Activated CD4-positive, alpha-beta T cell treated with anti-CD3 and anti-CD28 coated beads for 36 hours (primary cell): ENCODE measurements around the gene SLC4A9. TPM values are rescaled to one million over a fixed set of nuclear protein-coding genes. Genes with fewer than 3 reads are reported as not detected.

Experiments used
- ATAC-seq: fragments of 200-7000 bp; cut with Tn5 transposase; one replicate; pipeline ENCODE4 v1.10.0; 2021; ENCODE audit warnings: mild to moderate bottlenecking, moderate library complexity
- CTCF ChIA-PET: fragments of 350-600 bp; sonication (Branson Sonifier 250); formaldehyde crosslinking; loops from one replicate; lab custom pipeline; 2021; ENCODE audit warnings: antibody characterized with exemption; lab: Charles Lee
- POLR2A ChIA-PET: fragments of 350-600 bp; sonication (Branson Sonifier 250); formaldehyde crosslinking; loops from one replicate; lab custom pipeline; 2021; ENCODE audit warnings: antibody characterized with exemption, inconsistent platforms; lab: Charles Lee
- DNase-seq: peaks from one replicate; pipeline ENCODE4 v3.0.0-alpha.2; 2020
- H3K27ac Mint-ChIP-seq: one replicate; pipeline ENCODE4 v1.8.0; 2021; ENCODE audit warnings: mixed read lengths
- H3K27me3 Mint-ChIP-seq: one replicate; pipeline ENCODE4 v1.8.0; 2021; ENCODE audit warnings: mixed read lengths
- H3K36me3 Mint-ChIP-seq: one replicate; pipeline ENCODE4 v1.8.0; 2021; ENCODE audit warnings: low read depth, mixed read lengths
- H3K4me1 Mint-ChIP-seq: one replicate; pipeline ENCODE4 v1.8.0; 2021; ENCODE audit warnings: mixed read lengths
- H3K4me3 Mint-ChIP-seq: one replicate; pipeline ENCODE4 v1.8.0; 2021; ENCODE audit warnings: mild to moderate bottlenecking, moderate library complexity, mixed read lengths
- H3K9me3 Mint-ChIP-seq: one replicate; pipeline ENCODE4 v1.8.0; 2021; ENCODE audit warnings: low read depth, mixed read lengths
- intact Hi-C, 2 experiments: fragments of 100-400 bp; cut with DNase I in 1 of 2; cut with micrococcal nuclease in 1 of 2; formaldehyde crosslinking; loops; one replicate each; pipeline versions ENCODE4 v1.14.2 to v1.15.1; 2022 to 2024; cut with DNase I, micrococcal nuclease
- total RNA-seq, 2 experiments: library from RNA; stranded (reverse); gene quantifications; one replicate each; pipeline ENCODE4 v1.2.3, GENCODE V29; 2021

Gene SLC4A9, protein sequence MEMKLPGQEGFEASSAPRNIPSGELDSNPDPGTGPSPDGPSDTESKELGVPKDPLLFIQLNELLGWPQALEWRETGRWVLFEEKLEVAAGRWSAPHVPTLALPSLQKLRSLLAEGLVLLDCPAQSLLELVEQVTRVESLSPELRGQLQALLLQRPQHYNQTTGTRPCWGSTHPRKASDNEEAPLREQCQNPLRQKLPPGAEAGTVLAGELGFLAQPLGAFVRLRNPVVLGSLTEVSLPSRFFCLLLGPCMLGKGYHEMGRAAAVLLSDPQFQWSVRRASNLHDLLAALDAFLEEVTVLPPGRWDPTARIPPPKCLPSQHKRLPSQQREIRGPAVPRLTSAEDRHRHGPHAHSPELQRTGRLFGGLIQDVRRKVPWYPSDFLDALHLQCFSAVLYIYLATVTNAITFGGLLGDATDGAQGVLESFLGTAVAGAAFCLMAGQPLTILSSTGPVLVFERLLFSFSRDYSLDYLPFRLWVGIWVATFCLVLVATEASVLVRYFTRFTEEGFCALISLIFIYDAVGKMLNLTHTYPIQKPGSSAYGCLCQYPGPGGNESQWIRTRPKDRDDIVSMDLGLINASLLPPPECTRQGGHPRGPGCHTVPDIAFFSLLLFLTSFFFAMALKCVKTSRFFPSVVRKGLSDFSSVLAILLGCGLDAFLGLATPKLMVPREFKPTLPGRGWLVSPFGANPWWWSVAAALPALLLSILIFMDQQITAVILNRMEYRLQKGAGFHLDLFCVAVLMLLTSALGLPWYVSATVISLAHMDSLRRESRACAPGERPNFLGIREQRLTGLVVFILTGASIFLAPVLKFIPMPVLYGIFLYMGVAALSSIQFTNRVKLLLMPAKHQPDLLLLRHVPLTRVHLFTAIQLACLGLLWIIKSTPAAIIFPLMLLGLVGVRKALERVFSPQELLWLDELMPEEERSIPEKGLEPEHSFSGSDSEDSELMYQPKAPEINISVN
- under 1 TPM; 0.21 to 0.73 TPM for total RNA-seq

DNA sequence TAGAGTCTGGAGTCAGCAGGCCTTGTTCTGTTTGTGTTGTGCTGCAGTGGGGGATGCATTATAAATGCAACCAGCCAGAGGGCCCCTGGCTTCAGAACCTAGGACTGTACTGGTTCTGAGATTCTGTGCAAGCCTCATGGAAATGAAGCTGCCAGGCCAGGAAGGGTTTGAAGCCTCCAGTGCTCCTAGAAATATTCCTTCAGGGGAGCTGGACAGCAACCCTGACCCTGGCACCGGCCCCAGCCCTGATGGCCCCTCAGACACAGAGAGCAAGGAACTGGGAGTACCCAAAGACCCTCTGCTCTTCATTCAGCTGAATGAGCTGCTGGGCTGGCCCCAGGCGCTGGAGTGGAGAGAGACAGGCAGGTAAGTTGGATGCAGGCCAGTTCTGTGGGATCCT is at the start of gene SLC4A9:
Gene SLC4A9, plus strand, starts transcription at position 94 of the 400 bp plus-strand sequence. Its CDS starts 43 bp downstream, at position 137.
- Mint-ChIP-seq H3K4me3 (no peak within 1 kb of the TSS), H3K27ac (no peak within 1 kb of the TSS), H3K36me3 (no peaks in the 10 kb centered on the region), H3K4me1 (peaks cover 17% of the 10 kb centered on the region), H3K27me3 (peaks cover 8% of the 10 kb centered on the region), H3K9me3 (no peaks in the 10 kb centered on the region)
- ChIA-PET CTCF (interaction anchor here (0.8 to 3.1 kb wide), 7 partner anchors 8 to 360 kb away, joined by 3 to 24 read pairs (median 5); no protein-coding TSS in a partner anchor), POLR2A (no interaction called here)
- ATAC-seq (no peak), DNase-seq (no peak)
- intact Hi-C loops, result no loop called here

DNA sequence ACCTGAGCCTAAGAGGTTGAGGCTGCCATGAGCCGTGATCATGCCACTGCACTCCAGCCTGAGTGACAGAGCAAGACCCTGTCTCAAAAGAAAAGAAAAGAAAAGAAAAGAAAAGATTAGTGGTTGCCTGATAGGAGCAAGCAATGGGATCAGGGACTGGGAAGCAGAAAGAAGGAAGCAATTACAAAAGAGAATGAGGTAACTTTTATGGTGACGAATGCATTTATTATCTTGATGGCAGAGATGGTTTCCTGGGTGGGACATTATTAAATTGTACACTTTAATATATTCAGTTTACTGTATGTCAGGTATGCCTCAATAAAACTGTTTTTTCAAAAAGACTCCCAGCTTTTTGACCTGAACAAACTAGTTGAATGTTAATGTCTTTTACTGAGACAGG is 49.6 kb upstream of the SLC4A9 start:
- Mint-ChIP-seq H3K27ac (no peak overlapping the region), H3K36me3 (no peaks in the 10 kb centered on the region), H3K9me3 (no peaks in the 10 kb centered on the region), H3K4me1 (peaks cover 4% of the 10 kb centered on the region), H3K4me3 (no peak overlapping the region), H3K27me3 (peaks cover 8% of the 10 kb centered on the region)
- POLR2A ChIA-PET, result no interaction called here
- CTCF ChIA-PET, result interaction anchor here (1.9 kb wide), 1 partner anchor 66 kb away, joined by 8 read pairs; no protein-coding TSS in a partner anchor
- ATAC-seq, result no peak
- intact Hi-C loops, result no loop called here
- no peak for DNase-seq

DNA sequence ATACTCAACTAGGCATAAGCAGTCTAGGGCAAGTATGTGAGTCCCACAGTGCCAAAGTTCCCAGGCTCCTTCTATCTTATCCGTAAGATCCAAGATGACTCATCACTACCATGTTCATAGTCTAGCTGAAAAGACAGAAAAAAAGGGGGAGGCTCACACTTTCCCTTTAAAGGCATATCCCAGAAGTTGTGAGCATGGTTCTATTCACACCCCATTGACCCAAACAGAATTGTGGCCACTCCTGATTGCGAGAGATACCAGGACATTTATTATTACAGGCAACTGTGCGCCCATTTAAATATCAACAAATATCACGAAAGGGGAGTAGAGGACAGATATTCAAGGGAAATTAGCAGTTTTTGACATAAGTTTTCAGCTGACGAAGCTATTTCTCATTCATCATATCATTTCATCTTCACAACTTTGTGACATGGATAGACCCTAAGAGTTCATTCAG is 49.0 kb upstream of the SLC4A9 start:
- H3K27ac Mint-ChIP-seq, result peak overlapping the region; percentile 17
- no peak overlapping the region for H3K4me3 Mint-ChIP-seq
- no peaks in the 10 kb centered on the region for H3K9me3 Mint-ChIP-seq
- no peak for DNase-seq
- H3K4me1 Mint-ChIP-seq, result peaks cover 4% of the 10 kb centered on the region
- no peaks in the 10 kb centered on the region for H3K36me3 Mint-ChIP-seq
- intact Hi-C loops, result no loop called here
- H3K27me3 Mint-ChIP-seq, result peaks cover 8% of the 10 kb centered on the region
- ChIA-PET POLR2A (no interaction called here), CTCF (interaction anchor here (0.6 to 2.0 kb wide), 4 partner anchors 19 to 71 kb away, joined by 3 to 8 read pairs (median 4); no protein-coding TSS in a partner anchor)
- ATAC-seq, result no peak

DNA sequence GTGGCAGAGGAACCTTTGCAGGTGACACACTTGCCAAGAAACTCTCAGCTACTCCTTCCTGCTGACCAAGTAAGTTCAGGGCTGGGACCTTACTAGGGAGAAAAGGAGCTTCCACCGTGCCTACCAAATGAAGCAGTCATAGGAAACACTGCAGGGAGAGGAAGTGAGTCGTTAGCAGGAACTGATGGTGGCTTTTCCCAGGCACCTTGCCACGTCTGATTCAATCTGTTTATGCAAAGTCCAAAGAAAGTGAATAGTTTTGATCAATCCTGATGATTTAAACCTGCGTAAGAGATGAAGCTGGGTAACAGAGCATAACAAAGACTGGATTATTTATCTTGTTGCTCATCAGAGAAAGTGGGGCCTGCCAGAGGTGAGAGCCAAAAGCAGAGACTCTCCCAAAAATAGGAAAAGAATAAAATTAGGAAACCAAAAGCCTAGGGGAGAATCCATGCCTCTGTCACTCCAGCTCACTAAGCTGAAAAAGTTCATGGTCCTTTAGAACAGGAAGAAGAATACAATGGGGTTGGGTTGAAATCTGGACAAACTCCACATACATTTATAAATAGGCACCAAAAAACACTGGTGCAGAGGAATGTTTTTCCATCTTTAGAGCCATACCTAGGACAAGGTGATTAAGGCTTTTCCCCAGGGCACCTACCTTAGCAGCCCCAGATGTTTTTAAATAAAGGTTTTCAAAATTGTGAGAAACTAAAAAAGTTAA is 47.8 kb upstream of the SLC4A9 start:
- ATAC-seq (peak; percentile 36), DNase-seq (no peak)
- Mint-ChIP-seq H3K27me3 (peaks cover 5% of the 10 kb centered on the region), H3K4me1 (peaks cover 4% of the 10 kb centered on the region), H3K27ac (no peak overlapping the region), H3K4me3 (no peak overlapping the region), H3K36me3 (no peaks in the 10 kb centered on the region), H3K9me3 (no peaks in the 10 kb centered on the region)
- ChIA-PET CTCF (interaction anchor here (0.9 to 2.0 kb wide), 4 partner anchors 9 to 73 kb away, joined by 3 to 8 read pairs (median 4); partner anchors contain the start of gene PFDN1), POLR2A (no interaction called here)
- intact Hi-C loops, result no loop called here

DNA sequence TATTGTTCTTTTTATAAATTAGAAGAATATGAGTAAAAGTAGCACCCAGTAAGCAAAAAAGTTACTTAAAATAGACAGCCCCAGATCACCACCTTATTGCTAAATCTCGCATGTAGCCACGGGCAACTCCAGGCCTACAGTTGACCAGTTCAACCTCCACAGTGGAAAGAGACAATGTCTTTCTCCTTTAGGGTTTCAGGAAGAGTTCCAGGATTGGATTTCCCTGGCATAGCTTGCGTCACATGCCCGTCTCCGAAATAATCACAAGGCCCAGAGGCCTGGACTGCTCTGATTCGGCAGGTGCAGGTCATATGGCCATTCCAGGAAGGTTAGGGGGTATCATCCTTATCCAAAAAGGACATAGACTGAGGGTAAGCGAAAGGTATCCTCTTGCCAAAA is 47.2 kb upstream of the SLC4A9 start:
- DNase-seq (no peak), ATAC-seq (no peak)
- intact Hi-C loops, result no loop called here
- Mint-ChIP-seq H3K9me3 (no peaks in the 10 kb centered on the region), H3K27me3 (peaks cover 5% of the 10 kb centered on the region), H3K36me3 (no peaks in the 10 kb centered on the region), H3K4me3 (no peak overlapping the region), H3K27ac (no peak overlapping the region), H3K4me1 (peaks cover 4% of the 10 kb centered on the region)
- ChIA-PET CTCF (interaction anchor here (2.0 kb wide), 1 partner anchor 73 kb away, joined by 5 read pairs; no protein-coding TSS in a partner anchor), POLR2A (no interaction called here)

DNA sequence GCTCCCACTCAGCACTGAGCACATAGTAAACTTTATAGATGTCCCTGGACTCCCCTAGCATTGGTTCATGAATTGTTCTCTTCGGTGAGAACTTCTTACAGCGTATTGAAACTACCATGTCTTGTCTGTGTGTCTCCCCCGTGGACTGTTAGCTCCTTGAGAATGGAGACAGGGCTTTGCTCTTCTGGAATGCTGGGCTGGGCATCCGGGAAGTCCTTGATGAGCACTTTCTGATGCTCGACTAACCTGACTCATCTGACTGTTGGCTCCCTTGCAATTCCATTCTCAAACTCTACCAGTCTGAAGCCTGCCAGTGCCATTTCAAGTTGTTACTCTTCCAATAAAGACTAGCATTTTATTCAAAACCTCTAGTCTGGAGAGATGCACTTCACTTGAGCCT is 42.1 kb upstream of the SLC4A9 start:
- DNase-seq, result no peak
- H3K9me3 Mint-ChIP-seq, result no peaks in the 10 kb centered on the region
- CTCF ChIA-PET, result interaction anchor here (1.0 to 1.1 kb wide), 3 partner anchors 31 to 48 kb away, joined by 3 read pairs; no protein-coding TSS in a partner anchor
- no peaks in the 10 kb centered on the region for H3K36me3 Mint-ChIP-seq
- H3K27ac Mint-ChIP-seq, result no peak overlapping the region
- ATAC-seq, result no peak
- no peak overlapping the region for H3K4me3 Mint-ChIP-seq
- no peaks in the 10 kb centered on the region for H3K27me3 Mint-ChIP-seq
- POLR2A ChIA-PET, result no interaction called here
- no peaks in the 10 kb centered on the region for H3K4me1 Mint-ChIP-seq
- intact Hi-C loops, result no loop called here

DNA sequence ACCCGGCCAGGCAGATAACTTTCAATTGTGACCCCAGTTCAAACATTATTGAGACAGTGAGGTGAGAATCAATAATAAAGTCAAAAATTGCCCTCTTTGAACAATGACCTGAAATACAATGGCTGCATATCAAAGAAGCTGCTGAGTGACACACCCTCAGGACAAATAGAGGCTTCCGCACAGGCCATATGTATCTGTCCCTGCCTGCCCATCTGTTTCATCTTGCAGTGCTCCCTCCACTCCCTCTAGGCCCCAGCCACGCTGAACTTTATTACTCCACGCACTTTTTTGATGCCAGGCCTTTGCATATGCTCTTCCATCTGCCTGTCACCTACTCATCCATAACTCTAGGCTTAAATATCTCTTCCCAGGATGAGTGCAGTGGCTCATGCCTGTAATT is 41.2 kb upstream of the SLC4A9 start:
- no peak overlapping the region for H3K27ac Mint-ChIP-seq
- DNase-seq, result no peak
- H3K4me1 Mint-ChIP-seq, result no peaks in the 10 kb centered on the region
- H3K4me3 Mint-ChIP-seq, result no peak overlapping the region
- no peak for ATAC-seq
- POLR2A ChIA-PET, result no interaction called here
- H3K27me3 Mint-ChIP-seq, result no peaks in the 10 kb centered on the region
- intact Hi-C loops, result no loop called here
- H3K9me3 Mint-ChIP-seq, result no peaks in the 10 kb centered on the region
- no peaks in the 10 kb centered on the region for H3K36me3 Mint-ChIP-seq
- CTCF ChIA-PET, result no interaction called here

DNA sequence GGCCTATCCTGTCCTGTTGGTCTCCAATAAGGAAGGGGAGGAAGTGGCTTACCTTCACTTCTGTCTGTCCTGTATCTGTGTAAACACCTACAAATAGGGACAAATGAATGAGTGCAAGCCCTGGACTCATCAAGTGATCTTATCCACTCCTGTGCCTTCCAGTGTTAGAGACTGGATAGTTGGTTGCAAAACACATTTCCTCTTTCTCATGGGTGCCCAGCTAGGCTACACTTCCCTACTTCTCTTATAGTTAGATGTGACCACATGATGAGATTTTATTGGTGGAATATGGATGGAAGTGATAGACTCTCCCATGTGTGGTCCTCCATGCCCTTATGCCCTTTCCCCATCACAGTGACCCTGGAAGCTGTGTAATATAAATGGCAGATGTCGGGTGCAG is 40.2 kb upstream of the SLC4A9 start:
- DNase-seq (no peak), ATAC-seq (no peak)
- Mint-ChIP-seq H3K27ac (no peak overlapping the region), H3K4me3 (no peak overlapping the region), H3K36me3 (no peaks in the 10 kb centered on the region), H3K27me3 (no peaks in the 10 kb centered on the region), H3K9me3 (no peaks in the 10 kb centered on the region), H3K4me1 (peaks cover 3% of the 10 kb centered on the region)
- CTCF ChIA-PET, result interaction anchor here (0.8 to 1.9 kb wide), 3 partner anchors 32 to 400 kb away, joined by 3 to 6 read pairs (median 4); no protein-coding TSS in a partner anchor
- intact Hi-C loops, result no loop called here
- POLR2A ChIA-PET, result no interaction called here

DNA sequence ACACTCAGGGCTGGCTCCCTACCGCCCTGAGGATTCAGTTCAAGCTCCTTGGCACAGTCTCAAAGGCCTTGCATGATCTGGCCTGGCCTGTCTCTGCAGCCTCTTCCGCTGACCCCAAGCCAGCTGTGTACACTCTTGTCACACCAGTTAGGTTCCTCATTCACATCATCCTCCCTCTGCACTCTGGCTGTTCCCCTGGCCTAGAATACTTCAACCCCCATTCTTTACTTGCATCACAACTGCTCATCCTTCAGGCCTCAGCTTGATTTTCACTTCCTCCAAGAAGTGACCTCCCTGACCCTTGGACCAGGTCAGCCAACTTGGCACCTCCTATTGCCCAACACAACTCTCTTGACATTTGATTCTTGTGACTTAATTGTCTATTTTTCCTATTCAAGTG is 38.2 kb upstream of the SLC4A9 start:
- no peaks in the 10 kb centered on the region for H3K27me3 Mint-ChIP-seq
- peaks cover 5% of the 10 kb centered on the region for H3K4me1 Mint-ChIP-seq
- intact Hi-C loops, result no loop called here
- DNase-seq, result no peak
- no peaks in the 10 kb centered on the region for H3K36me3 Mint-ChIP-seq
- H3K27ac Mint-ChIP-seq, result no peak overlapping the region
- H3K9me3 Mint-ChIP-seq, result no peaks in the 10 kb centered on the region
- CTCF ChIA-PET, result interaction anchor here (1.8 to 1.9 kb wide), 2 partner anchors 78 to 398 kb away, joined by 4 to 6 read pairs; no protein-coding TSS in a partner anchor
- H3K4me3 Mint-ChIP-seq, result no peak overlapping the region
- no peak for ATAC-seq
- POLR2A ChIA-PET, result no interaction called here

DNA sequence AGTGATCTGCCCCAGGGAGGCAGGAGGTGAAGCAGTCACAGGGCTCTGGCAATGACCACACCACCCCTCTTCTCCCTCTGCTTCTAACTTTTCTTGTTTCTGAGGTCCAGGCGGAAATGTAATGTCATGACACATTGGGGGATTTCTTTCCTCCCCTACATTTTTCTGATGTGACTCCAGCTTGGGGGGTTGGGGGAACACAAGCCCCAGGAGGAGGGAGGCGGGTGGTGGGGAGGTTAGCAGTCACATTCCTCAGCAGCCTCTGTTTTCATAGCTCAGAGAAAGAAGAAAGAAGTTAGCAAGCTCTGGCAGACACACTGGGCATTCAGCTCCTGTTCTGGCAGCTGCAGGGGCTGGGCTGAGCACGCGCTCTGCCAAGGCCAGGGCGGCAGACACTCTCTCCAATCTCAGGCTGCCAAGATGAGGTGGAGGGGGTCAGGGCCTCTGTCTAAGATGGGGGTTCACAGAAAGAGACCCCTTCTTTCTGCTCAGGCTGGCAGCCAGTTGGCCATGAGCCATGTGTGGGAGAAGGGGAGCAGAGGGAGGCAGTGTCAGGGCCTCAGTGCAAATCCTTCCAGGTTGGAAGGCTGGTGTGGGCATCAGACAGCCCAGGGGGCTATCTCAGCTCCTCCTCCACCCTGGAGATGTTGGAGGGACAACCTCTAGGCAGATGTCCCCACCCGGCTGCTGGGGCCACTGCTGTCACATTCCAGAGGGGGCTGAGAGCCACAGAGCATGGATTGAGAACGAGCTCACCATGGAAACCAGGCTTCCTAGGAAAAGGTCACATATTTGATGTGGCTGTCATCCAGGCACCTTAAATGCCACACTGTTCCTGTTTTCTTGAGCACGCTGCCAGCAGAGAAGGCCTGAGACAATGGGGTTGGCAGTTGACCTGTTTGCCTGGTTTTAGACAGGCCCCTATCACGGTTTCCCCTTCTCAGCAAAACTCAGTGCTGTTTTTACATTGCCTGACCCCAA is 37.0 kb upstream of the SLC4A9 start:
- Mint-ChIP-seq H3K27ac (no peak overlapping the region), H3K9me3 (no peaks in the 10 kb centered on the region), H3K4me3 (no peak overlapping the region), H3K4me1 (peaks cover 5% of the 10 kb centered on the region), H3K36me3 (no peaks in the 10 kb centered on the region), H3K27me3 (no peaks in the 10 kb centered on the region)
- POLR2A ChIA-PET, result no interaction called here
- DNase-seq (no peak), ATAC-seq (no peak)
- CTCF ChIA-PET, result interaction anchor here (0.7 to 1.0 kb wide), 2 partner anchors 32 to 41 kb away, joined by 3 to 4 read pairs; no protein-coding TSS in a partner anchor
- intact Hi-C loops, result no loop called here
